GM19023 (cell line): ENCODE results near the gene FIG4.
"Not testable (repeated sequence)": the region's sequence is repeated elsewhere in the genome, so short reads cannot be mapped to it uniquely, and the experiment has no call there.

Experiments
- ATAC-seq: cut with Tn5 transposase; IDR thresholded peaks from one replicate; pipeline ENCODE4 v1.9.1; 2021; ENCODE audit warnings: mild to moderate bottlenecking, moderate library complexity; ENCODE audit not compliant: unreplicated experiment

Gene FIG4

GRCh38 chr6:109840034-109840433, 148.9 kb downstream of the FIG4 start:
- no peak for ATAC-seq

DNA sequence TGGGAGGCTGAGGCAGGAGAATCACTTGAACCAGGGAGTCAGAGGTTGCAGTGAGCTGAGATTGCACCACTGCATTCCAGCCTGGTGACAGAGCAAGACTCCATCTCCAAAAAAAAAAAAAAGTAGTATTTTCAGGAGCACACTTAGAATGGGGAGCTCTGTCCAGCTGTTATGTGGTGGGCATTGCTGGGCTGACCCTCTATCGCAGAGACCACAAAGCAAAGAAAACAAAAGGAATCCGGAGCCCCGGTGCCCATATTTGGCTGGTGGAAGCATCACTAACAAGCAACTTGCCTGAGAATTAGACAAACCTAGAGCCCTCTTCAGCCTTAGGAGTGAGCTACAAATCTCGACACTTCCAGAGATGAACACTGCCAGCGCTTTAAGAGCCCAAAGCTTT, 149.7 kb downstream of the FIG4 start:
- no peak for ATAC-seq

DNA sequence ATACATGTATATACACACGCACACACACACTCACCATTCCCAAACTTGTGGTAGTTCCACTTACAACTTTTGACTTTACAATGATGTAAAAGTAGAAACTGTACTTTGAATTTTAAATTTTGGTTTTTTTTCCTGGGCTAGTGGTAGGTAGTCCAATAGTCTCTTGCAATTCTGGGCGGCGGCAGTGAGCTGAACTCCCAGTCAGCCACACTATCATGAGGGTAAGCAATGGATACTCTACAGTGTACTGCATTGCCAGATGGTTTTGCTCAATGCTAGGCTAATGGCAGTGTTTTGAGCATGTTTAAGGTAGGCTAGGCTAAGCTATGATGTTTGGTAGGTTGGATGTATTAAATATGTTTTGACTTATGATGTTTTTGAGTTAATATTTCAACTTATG, 150.8 kb downstream of the FIG4 start:
- ATAC-seq, result no peak

- no peak for ATAC-seq
Observed at GRCh38 chr6:109852713-109853112, 161.6 kb downstream of the FIG4 start.

DNA sequence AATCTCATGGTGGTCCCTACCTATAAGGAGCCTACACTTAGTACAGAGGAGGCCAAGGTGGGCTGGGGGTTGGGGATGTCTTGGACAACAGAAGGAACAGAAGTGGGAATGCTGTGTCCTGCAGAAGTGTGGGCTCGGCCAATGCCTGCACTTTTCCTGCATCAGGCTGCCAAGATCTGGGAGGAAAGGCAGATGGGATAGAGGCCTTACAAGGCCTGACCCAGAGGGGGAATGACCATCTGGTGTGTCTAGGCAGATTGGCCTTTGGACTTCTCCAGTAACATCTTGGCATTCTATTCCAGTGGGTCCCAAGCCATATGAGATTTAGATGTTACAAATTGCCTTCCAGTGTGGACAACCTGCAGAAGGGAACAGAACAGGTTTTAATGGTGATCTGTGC, 162.3 kb downstream of the FIG4 start:
- ATAC-seq, result no peak

DNA sequence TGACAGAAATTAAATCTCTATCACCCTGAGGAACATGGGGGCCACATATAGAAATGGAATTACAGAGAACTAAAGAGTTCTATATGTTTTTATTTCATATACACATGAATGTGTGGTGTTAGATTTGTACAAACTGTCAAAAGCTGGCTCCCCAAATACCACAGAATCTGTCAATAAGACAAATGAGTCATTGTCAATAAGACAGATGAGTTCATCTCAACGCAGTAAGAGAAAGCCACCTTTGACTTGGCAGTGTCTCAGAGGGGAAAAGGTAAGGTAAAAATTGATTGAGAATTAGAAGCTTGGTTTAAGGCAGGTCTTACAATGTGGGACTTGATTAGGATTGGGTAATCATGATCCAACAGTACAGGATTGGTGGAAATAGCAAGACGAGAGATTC, 162.9 kb downstream of the FIG4 start:
- ATAC-seq, result no peak

DNA sequence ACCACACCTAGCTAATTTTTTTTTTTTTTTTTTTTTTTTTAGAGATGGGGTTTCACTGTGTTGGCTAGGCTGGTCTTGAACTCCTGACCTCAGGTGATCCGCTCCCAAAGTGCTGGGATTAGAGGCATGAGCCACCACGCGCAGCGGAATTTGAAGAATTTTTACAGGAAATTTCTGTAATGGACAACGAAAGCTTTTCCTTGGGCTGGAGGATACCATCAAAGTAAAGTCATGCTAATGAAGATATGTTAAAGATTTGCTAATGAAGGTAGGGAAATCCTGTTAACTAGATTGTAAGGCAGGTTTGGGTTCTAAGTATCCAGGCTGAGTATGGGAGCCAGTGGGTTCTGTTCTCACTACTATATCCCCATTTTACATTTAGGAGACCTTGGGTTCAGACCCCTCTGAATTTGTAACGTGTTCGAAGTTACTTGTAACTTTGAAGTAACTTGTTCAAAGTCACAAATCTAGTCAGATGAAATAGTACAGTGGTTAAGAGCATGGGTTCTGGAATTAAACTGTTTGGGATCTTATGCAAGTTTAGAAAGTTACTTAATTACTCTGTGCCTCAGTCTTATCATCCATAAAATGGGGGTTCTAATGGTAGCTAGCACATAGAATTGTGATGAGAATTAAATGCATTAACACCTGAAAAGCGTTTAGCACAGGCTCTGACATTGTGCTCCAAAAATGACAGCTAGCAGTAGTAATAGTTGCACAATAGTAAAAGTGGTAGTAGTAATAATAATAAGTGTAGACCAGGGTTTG, 163.6 kb downstream of the FIG4 start:
- ATAC-seq, result no peak

GRCh38 chr6:109855476-109856040, 164.5 kb downstream of the FIG4 start:
- not testable (repeated sequence) for ATAC-seq

DNA sequence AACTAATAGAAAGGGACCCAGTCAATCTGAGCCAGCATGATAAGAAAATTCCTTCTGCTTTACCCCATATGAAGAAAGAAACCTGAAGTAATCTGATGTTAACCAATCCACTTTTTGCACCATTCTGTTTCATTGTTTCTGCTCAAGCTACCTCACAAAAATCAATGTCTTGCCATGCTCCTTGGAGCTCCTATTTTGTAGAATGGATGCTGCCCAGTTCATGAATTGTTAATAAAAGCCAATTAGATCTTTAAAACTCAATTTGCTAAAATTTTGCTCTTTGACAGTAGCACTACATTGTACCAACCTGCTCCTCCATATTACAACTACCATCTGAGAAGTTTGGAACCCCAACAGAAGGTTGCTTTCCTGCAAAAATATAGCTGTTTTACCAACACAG, 170.8 kb downstream of the FIG4 start:
- ATAC-seq, result no peak

DNA sequence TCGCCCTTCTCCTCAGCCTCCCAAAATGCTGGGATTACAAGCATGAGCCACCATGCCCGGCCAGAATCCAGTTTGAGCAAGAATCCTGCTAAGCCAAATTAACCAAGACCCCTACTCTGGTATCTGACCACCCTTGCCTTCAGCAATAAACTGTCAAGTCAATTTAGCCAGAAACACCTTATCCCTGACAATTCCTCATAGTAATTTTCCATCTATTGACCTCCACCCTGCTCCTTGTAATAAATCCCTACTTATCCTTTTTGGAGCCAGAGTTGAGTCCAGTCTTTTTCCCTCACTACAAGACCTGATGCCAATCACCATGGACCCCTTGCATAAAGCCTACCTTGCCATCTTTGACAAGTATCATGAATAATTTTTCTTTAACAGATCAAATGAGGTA, 173.0 kb downstream of the FIG4 start:
- no peak for ATAC-seq

DNA sequence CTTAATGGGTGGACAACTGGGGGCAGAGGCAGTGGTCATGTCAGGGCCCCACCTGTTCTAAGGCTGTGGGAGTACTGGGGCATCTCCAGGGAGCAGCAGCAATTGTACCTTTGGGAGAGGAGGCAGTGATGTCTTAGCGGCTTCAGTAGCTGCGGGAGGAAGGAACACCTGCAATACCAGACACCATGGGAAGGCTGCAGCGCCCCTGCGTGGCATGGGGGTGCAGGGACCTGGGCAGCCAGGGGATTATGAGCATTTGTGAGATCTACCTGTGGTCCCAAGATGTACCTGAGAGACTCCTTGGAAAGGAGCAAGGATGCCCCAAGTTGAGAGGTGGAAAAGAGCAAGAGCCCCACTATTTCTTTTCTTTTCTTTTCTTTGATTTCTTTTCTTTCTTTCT, 174.9 kb downstream of the FIG4 start:
- ATAC-seq, result no peak

GRCh38 chr6:109867009-109867969, 176.2 kb downstream of the FIG4 start:
- no peak for ATAC-seq

- no peak for ATAC-seq
Observed at GRCh38 chr6:109867970-109868358, 176.9 kb downstream of the FIG4 start.

DNA sequence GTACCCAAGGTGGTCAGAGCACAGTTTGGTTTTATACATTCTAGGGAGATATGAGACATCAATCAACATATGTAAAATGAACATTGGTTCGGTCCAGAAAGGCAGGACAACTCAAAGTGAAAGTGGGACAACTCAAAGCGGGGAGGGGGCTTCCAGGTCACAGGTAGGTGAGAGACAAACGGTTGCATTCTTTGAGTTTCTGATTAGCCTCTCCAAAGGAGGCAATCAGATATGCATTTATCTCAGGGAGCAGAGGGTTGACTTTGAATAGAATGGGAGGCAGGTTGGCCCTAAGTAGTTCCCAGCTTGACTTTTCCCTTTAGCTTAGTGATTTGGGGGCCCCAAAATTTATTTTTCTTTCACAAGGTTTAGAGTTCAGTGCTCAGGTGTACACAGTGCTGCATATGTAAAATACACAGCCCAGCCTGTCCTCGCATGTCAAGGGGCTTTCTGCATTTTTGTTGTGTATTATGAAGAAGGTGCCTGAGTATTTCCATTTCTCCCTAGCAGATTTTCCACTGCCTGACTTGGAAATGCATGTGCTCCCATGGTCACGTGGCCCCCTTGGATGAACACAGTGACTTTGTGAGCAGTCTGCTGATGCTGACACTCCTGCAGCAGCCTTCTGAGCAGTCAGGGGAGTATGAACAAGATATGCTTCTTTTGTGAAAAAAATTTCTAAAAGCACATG, 178.4 kb downstream of the FIG4 start:
- ATAC-seq, result not testable (repeated sequence)

DNA sequence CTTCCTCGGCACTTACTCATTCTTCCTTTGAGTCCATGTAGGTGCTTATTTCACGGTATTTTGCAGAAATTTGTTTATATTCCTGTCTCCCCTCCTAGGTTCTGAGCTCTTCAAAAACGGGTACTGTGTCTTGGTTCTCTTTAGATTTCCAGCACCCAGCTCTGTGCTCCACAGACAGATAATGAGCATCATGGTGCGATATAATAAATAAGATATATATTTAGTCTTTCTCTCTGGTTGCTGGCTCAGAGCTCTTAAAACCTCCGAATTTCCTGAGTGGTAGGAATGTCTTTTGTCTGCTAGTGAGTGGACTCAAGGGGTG, 179.0 kb downstream of the FIG4 start:
- no peak for ATAC-seq

DNA sequence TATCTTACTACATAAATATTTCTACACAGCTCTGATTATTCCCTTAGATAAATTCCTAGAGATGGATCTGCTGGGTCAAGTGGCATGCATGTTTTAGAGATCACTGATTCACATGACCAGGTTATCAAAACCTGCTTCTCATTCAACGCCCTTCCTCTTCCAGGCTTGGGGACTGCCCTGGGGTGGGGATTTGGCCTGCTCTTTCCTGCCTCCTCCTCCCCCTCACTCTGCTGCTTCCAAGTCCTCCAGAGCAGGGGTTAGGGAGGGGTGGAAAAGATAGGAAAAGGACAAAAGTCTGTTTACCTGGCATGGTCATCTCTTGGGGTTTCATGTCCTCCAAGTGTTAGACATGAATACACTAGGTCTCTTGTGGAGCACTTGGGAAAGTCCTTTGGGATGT, 181.5 kb downstream of the FIG4 start:
- ATAC-seq, result no peak

GRCh38 chr6:109872968-109873545, 182.0 kb downstream of the FIG4 start:
- no peak for ATAC-seq

DNA sequence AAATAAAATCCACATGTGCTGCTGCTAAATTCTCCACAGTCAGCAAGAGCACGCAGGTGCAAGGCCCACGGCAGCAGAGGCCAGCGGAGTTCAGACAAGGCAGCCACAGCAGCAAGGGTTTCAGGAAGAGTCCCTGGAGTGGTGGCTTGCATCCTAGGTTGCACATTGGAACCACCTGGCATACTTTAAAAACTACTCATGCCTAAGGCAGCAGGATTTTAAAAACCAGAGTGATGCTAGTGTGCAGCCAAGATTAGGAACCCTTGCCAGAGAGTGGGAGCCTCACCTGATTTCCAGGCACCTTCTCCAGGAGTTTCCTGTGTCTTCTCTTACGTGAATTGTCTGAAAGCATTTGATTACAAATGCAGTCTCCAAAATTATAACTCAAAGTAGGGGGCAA, 183.0 kb downstream of the FIG4 start:
- no peak for ATAC-seq

DNA sequence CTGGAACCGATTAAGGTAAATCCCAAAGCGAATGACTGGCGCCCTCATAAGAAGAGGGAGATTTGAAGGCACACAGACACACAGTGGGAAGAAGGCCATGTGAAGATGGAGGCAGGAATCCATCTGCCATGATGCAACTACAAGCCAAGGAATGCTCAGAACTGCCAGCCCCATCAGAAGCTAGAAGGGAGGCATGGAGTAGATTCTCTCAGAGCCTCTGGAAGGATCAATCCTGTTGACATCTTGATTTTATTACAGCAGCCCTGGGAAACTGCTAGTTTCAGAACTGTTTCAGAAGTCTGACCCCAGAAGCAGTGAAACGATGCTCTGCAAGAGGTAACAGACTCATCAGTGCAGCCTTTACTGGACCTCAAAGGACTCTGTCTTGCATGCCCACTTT, 183.5 kb downstream of the FIG4 start:
- no peak for ATAC-seq
